Activated effector memory CD4-positive, alpha-beta T cell treated with anti-CD3 and anti-CD28 coated beads, Interleukin-2, amount 50 U/mL, for 16 hours (primary cell): ENCODE results near the gene LZTS2.
A peak's percentile ranks its signal among the peaks of the same experiment; 100 is the strongest.
"Not testable (repeated sequence)": the region's sequence is repeated elsewhere in the genome, so short reads cannot be mapped to it uniquely, and the experiment has no call there.

Experiments used
- DNase-seq: peaks from one replicate; pipeline ENCODE4 v3.0.0-alpha.2; 2020

The LZTS2 gene, protein sequence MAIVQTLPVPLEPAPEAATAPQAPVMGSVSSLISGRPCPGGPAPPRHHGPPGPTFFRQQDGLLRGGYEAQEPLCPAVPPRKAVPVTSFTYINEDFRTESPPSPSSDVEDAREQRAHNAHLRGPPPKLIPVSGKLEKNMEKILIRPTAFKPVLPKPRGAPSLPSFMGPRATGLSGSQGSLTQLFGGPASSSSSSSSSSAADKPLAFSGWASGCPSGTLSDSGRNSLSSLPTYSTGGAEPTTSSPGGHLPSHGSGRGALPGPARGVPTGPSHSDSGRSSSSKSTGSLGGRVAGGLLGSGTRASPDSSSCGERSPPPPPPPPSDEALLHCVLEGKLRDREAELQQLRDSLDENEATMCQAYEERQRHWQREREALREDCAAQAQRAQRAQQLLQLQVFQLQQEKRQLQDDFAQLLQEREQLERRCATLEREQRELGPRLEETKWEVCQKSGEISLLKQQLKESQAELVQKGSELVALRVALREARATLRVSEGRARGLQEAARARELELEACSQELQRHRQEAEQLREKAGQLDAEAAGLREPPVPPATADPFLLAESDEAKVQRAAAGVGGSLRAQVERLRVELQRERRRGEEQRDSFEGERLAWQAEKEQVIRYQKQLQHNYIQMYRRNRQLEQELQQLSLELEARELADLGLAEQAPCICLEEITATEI

DNA sequence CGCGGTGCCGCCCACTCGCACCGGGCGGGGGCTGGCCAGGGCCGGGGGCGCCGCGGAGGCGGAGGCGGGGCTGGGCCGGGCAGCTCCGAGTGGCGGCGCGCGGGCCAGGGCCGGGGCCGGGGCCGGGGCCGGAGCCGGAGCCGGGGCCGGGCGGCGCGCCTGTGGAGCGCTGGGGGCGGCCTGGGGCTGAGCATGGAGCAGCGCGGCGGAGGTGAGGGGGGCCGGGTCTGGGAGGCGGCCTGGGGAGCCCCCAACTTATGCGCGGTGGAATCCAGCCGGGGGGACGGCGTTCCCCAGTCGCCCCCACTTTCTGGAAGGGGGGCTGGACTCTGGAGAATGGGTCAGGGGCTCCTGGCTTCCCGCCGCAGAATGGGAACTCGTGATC is at the start of gene LZTS2:
TSS of gene LZTS2 (plus strand) at position 67 of the 385 bp plus-strand sequence. CDS start 2,731 bp downstream, outside the sequence.
- no peak for DNase-seq

DNA sequence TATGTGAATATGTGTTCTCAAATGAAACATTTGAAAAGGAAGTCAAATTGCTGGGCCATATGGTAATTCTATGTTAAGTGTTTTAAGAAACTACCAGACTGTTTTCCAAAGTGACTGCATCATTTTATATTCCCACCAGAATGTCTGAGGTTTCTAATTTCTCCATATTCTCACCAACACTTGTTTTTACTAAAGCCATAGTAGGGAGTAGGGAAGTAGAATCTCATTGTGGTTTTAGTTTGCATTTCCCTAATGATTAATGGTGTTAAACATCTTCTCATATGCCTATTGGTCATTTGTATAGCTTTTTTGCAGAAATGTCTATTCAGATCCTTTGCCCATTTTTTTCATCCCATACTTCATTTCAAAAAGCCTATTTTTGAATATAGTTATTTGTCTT is 39.4 kb upstream of the LZTS2 start:
- no peak for DNase-seq

DNA sequence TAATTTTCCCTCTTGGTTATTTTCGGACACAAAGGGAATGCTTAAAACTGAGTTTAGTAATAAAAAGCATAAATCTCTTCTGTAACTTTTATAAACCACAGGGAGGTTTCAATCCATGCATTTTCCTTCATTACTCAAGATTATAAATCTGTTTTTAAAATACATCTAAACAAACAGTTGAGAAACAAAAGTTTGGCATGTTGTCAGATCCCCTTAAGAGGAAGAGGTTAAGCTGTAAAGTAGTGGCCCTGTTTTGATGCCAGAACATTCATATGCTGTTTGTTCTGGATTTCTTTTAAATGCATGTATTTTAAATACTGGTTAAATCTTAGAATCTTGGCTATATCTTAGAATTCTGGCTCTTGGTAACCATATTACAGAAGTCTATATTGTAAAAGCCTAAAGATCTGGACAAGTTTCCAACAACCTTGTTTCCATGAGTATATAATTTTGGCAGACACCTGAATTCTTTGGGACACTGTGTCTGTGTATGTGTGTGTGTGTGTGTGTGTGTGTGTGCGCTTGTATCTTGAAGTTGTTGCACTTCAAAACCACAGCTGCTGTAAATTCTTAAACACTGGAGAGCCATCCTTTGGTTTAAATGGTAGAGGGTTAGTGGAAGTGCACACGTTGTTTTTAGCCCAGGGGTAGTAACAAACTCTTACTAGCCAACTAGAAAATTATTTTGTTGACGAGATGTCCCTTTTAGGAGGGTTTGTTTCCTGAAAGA is 37.1 kb upstream of the LZTS2 start:
- DNase-seq, result no peak

DNA sequence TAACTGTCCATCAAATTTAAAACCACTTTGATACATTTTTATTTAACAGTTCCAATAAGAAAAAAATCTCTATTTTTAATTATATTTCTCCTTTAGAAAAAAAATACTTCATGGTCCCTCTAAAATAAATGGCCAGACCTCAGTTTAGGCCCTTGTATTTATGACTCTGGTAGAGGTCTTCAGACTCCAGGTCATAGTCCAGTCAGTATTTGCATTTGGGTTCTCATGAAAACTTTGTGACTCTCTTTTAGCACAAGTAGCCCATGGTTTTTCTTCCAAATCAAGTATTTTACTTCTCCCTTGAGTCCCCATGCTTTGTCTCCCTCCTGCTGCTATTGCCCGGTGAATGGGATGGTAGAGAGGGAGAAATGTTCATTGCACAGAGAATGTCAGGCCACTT is 35.8 kb upstream of the LZTS2 start:
- no peak for DNase-seq

DNA sequence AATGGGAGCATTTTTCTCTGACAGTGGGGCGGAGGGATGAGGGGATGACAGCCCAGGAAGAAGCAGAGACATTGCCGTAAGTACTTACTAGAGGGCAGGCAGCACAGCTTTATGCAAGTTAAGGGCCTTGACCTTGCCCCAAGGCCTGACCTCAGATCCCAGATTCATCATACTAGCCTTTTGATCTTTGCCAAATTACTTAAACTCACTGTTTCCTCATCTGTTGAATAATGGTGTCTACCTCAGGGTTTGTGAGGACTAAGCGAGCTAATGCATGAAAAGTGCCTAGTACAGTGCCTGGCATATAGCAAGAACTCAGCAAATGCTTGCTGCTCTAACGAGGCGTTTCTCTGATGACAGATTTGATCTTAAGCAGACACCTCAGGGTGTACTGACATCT is 33.8 kb upstream of the LZTS2 start:
- DNase-seq, result no peak

DNA sequence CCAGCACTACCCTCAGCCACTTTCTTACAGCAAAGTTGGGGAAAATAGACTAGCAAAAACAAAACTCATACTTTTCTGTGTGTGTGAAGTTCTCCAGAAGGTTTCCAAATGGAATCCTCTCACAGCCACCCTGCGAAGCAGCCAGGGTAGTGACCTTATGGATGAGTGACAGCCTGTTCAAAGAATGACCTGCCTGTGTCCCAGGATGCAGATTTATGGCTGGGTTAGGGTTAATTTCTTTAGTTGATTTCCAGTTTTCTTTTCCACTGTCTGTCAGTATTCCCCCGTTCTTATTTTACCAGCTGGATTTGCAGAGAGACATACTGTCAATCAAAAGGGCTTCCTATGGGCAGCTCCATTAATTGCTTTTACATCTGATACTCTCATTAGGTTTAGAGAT is 32.7 kb upstream of the LZTS2 start:
- DNase-seq, result no peak

DNA sequence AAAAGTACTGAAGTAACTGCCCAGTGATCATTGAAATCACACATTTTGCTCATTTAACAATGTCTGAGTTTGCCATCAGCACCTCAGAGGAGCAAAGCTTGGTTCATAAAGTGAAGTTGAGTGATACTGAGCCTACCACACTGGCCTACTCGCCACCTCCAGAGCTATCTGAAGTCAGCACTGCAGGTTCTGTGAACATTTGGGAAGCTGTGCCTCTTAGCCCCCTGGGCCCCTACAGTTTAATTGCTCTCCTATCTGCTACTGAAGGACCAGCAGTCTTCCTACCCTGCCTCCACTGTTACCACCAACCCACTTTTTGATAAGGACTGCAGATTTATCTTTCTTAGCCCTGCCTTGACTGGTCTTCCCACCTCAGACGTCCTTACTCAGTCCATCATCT is 32.3 kb upstream of the LZTS2 start:
- DNase-seq, result no peak

DNA sequence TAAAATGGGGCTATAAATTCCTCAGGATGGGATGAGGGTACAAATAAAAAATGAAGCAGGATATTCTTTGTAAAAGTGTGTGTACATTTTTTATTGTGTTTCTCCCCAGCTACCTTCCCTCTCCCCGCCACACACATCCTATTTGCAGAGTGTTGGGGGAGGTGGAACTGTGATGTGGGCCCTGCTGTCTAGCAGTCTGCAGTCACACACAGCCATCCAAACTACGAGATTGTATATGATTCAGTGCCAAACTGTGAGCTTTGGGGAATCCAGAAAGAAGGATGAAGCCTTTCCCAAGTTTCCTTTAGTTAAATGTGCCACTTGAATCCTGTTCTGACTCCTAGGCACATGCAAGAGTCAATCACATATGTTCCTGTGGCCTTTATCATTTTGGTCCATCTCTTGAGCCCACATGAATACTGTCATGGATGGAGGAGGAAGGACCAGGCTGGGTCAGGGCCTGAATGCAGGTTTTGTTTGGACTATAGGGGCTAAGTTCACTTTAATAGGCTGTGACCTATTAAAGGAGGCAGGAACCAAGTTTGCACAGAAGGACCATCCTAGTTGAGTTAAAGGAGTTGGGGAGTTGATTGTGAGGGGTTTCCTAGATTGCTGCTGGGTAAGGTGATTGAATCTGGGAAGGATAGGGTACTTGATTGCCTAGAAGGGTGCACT is 31.4 kb upstream of the LZTS2 start:
- no peak for DNase-seq

DNA sequence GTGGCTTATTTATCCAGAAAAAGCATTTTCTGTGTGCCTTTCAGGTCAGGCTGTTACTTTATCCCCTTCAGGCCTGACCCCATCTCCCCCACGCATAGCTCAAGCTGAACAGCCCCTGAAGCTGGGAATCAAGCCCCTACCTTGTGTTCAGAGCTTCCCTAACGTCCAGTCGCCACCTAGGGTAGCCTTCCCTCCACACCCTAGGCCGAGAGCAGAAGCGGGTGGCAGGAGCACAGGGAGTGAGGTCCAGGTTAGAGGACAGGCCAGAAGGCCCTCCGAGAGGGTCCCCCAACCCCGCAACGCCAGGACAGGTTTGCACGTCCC is 30.8 kb upstream of the LZTS2 start:
- DNase-seq, result no peak

DNA sequence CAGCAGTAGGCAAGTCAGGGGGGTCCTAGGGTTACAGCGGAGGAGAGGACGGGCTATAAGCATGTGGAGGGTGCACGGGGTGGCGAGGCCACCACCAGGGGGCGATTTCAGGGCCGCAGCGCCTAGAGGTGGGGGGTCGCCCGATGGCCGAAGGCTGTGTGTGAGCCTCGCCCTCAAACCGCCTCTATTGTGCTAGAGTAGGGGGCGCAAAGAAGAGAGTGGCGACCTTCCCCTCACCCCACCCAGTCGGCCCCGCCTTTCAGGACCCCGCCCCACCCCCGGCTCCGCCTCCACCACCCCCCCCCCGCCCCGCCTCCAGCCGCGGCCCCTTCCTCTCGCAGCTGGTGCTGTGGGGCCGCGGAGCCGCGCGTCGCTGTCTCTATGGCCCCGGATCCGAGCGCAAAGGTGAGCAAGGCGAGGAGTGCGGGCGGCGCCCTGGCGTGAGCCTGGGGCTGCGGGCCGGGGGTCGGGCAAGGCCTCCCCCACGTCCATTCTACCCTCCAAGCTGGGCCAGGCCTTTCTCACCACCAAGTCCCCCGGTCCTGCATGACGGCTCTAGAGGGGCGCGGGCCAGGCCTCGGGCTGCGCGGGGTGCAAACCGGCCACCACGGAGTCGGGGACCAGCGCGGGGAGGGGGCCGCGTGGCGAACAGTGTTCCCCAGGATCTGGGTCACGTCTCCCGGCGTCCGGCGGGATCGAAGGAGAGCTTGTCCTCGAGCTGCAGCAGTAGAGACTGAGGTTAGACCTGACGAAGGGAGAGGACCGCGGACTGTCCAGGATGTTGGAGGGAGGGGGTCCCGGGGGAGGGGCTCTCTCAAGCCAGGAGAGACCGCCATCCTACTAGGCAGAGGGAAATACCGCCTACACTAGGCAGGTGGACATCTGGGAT is 30.2 kb upstream of the LZTS2 start, which contains the start of gene SEMA4G:
TSS of gene SEMA4G (plus strand) at position 318 of the 889 bp plus-strand sequence. CDS start 3,409 bp downstream, outside the sequence.
- peak; percentile 77 for DNase-seq

DNA sequence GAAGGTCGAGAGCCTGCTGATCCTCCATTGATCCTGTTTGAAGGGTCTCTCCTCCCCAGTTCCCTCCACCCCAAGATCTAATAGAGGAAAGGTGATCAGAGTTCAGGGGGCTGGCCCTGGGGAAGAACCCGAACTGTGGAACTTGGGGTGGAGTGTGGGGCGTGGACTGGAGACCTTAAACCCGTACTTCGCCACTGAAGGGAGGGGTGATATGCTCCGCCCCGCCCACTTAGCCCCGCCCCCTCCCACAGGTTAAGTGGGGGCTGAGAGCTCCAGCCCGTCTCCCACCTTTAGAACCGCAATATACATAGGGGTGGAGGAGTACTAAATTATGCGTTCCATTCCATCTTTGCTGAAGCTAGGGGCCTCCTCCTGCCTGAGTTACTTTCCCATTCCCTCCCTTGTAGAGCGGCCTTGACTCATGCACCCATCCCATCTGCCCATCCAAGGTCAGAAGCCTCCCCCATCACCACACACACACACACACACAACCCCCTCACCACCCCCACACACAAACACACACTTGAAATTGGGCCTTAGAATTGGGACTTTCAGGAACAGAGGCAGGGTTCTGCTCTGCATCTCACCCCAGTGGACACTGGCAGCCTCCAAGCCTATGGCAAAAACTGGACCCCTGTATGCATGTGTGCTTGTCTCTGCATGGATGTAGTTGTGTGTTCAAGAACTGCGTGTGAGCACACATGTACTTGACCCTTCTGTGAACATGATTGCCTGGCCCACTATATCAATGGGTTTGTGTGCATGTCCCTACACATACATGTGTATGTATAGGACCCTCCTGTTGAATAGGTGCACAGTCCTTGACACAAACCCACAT is 29.3 kb upstream of the LZTS2 start:
- peak; percentile 70 for DNase-seq

DNA sequence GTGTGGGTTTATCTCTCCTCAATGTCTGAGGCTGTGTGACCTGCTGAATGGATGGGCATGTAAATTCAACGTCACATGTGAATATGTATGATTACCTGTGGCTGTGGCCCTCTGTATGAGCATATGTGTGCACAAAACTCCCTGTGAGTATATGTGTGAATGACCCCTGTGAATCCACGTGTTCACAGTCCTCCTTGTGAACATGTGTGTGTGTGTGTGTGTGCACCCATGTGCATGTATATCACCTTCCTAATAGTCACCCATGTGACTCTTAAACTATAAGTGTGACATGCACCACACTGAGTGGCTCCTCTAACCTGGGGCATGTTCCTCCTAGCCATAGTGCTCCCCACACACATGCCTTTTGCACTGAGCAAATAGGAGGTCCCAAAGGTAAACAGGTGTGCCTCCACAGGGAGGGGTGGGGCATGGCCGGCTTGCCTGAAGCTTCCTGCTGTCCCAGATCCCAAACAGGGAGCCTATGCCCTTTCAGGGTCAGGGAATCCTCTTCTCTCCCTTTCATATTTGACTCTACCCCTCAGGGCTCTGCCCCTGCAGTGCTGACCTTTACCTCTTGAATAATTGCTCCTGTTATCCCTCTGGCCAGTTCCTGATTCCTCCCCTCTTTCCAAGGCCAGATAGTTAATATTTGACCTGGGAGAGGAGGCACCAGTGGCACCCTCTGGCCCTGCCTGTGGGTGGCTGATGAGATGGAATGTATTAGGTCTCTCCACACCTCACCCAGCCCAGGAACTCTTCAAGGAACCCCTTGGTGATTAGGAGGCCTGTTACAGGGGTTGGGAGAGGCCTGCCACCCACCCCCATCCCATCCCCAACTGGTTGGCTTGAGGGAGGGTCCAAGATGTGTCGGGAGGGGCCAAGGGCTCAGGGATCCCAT is 28.4 kb upstream of the LZTS2 start:
- DNase-seq, result no peak

DNA sequence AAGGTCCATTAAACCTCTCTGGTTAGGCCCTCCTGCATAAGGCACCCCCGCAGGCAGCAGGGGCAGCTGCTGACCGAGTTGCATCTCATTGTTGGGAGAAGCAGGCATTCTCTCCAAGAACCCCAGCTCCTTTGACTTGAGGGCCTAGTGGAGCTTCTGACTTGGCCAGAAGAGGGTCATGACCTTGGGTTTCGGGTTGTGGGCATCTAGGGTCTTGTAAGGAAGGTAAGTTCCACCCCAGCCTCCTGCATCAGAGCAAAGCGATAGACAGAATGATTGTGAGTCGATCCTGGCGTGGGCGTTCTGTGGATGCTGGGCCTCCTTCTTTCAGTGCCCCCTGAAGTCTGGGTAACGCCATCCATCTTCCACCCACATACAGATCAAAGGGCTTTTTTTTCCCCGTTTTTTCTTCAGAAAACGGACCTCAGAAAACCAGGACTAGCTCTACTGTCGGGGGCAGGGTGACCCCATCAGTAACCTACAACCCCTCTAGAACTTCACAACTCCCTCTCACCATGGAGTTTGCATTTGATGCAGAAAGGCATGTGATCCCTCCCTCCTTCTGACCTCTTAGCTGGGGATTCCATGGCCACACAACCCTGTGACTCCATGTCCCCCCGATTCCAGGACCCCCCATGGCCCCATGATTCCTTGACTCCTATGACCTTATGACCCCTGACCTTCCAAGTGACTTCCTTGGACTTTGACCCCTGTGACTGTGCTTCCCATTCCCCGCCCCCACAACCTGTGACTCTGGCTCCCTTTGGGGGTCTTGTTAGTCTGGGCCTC is 27.3 kb upstream of the LZTS2 start:
- no peak for DNase-seq

DNA sequence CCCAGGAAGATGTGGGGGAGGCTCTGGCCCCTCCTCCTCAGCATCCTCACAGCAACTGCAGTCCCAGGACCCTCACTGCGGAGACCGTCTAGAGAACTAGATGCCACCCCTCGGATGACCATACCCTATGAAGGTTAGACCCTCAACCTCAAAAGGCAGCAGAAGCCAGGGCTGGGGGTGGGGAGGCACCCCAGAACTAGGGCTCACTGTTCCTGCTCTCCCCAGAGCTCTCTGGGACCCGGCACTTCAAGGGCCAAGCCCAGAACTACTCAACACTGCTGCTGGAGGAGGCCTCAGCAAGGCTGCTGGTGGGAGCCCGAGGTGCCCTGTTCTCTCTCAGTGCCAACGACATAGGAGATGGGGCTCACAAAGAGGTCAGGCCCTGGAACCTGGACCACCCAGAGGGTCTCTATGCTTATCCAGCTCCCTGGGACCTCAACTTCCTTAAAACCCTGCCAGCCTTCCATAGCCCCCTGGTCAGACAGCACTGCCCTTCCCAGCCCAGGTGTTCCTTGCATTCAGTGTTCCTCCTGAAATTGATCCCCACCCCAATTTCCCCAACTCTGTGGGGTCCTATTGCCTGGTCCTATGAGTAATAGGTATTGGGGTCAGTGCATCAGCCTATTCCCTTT is 26.6 kb upstream of the LZTS2 start:
- no peak for DNase-seq

DNA sequence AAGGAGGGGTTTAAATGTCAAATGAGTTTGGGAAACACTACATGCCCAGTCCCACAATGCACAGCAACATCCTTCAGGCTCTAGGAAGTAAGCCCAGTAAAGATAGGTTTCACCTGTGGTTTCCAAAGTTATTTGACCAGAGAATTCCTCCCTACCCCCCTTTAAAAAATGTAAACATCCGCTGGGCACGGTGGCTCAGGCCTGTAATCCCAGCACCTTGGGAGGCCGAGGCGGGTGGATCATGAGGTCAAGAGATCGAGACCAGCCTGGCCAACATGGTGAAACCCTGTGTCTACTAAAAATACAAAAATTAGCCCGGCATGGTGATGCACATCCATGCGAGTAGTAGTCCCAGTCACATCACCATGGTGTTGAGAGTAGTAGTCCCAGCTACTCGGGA is 24.2 kb upstream of the LZTS2 start:
- DNase-seq, result not testable (repeated sequence)

DNA sequence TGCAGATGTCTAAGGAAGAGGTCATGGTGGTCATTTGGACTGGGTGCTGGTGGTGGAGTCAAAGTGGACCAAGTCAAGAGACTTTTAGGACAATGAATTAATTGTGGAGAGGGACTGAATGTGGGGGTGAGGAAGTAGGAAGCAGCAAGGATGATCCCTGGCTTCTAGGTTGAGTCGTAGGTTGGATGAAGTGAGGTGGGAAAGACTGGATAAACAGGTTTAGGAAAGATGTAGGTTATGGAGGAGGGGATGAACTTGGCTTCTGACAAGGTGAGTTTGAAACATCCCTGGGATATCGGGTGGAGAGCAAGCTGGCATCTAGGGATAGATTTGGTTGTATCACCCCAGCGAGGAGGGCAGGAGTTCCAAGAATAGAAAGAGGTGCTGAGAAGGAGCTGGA is 22.7 kb upstream of the LZTS2 start:
- DNase-seq, result no peak

DNA sequence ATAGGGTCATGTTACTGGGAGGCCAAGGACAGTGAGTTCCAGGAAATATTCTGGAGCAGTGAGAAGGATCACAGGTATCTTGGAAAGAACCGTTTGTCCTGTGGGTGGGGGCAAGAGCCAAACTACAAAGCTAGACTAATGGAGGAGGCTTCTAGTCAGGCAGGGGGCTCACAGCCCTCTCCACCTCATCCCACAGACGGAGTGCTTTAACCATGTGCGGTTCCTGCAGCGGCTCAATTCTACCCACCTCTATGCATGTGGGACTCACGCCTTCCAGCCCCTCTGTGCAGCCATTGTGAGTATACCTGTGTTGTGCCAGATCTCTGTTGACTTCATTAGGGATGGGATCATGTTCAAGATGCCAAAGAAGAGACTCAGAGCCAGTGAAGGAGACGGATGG is 22.2 kb upstream of the LZTS2 start:
- DNase-seq, result no peak

DNA sequence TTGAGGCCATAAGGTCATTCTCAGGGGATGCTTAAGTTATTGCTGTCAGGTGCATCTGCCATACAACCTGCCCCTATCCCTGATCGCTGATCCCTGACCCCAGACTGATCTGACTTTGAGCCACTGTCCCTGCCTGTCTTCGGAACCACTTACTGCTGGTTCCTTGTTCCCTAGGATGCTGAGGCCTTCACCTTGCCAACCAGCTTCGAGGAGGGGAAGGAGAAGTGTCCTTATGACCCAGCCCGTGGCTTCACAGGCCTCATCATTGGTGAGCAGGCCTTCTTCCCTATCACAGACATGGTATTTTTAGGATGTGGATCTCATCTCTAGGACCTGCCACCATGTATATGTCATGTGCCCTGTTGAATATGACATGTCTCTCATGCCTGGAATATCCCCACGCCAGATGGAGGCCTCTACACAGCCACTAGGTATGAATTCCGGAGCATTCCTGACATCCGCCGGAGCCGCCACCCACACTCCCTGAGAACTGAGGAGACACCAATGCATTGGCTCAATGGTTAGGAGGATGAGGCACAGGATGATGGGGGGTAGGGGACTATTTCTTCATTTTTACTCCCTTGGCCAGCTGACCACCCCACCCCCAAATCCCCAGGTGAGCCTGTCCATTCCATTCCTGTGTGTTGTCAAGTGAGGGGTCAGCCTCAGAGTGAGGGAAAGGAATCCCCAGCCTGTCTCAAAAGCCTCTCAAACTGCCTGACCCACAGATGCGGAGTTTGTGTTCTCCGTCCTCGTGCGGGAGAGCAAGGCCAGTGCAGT is 21.3 kb upstream of the LZTS2 start:
- no peak for DNase-seq
